DMS79 (cell line): ENCODE data around the gene SLC25A21.
"Not testable (repeated sequence)": the region's sequence is repeated elsewhere in the genome, so short reads cannot be mapped to it uniquely, and the experiment has no call there.

ENCODE experiments used
- DNase-seq: peaks from one replicate; lab custom pipeline; 2025; lab: John Stamatoyannopoulos, UW

The SLC25A21 gene

GRCh38 chr14:37186865-37187264 lies 14.5 kb upstream of the SLC25A21 start:
- DNase-seq = no peak

- no peak for DNase-seq
Observed at GRCh38 chr14:37185670-37186069, 13.3 kb upstream of the SLC25A21 start.

- DNase-seq = not testable (repeated sequence)
Observed at GRCh38 chr14:37184520-37184919, 12.1 kb upstream of the SLC25A21 start.

GRCh38 chr14:37181441-37181840 lies 9.0 kb upstream of the SLC25A21 start:
- no peak for DNase-seq

- not testable (repeated sequence) for DNase-seq
Observed at GRCh38 chr14:37180886-37181285, 8.5 kb upstream of the SLC25A21 start.

- DNase-seq = no peak
Observed at GRCh38 chr14:37179896-37180502, 7.6 kb upstream of the SLC25A21 start.

- peak; percentile 57 for DNase-seq
Observed at GRCh38 chr14:37172936-37173614, 669 bp upstream of the SLC25A21 start.

- no peak for DNase-seq
Observed at GRCh38 chr14:37171678-37172023, 755 bp downstream of the SLC25A21 start.

- DNase-seq = no peak
Observed at GRCh38 chr14:37170993-37171392, 1.4 kb downstream of the SLC25A21 start.

- no peak for DNase-seq
Observed at GRCh38 chr14:37170237-37170636, 2.2 kb downstream of the SLC25A21 start.

- DNase-seq = no peak
Observed at GRCh38 chr14:37168721-37169120, 3.7 kb downstream of the SLC25A21 start.

- no peak for DNase-seq
Observed at GRCh38 chr14:37167151-37168047, 5.0 kb downstream of the SLC25A21 start.

GRCh38 chr14:37165794-37166193 lies 6.6 kb downstream of the SLC25A21 start:
- DNase-seq = no peak

- DNase-seq = not testable (repeated sequence)
Observed at GRCh38 chr14:37162307-37162706, 10.1 kb downstream of the SLC25A21 start.

- DNase-seq = no peak
Observed at GRCh38 chr14:37157987-37158386, 14.4 kb downstream of the SLC25A21 start.

GRCh38 chr14:37153483-37153882 lies 18.9 kb downstream of the SLC25A21 start:
- no peak for DNase-seq

- no peak for DNase-seq
Observed at GRCh38 chr14:37153005-37153404, 19.4 kb downstream of the SLC25A21 start.

- DNase-seq = peak; percentile 33
Observed at GRCh38 chr14:37150414-37150813, 22.0 kb downstream of the SLC25A21 start.

GRCh38 chr14:37147310-37147880 lies 25.0 kb downstream of the SLC25A21 start:
- DNase-seq = no peak

- not testable (repeated sequence) for DNase-seq
Observed at GRCh38 chr14:37146438-37146837, 26.0 kb downstream of the SLC25A21 start.

GRCh38 chr14:37145395-37145794 lies 27.0 kb downstream of the SLC25A21 start:
- no peak for DNase-seq

- no peak for DNase-seq
Observed at GRCh38 chr14:37144729-37145363, 27.6 kb downstream of the SLC25A21 start.
